IPS-11a (cell line): Measurements from ENCODE around the gene TTBK2.

ENCODE experiments used
- H3K4me3 ChIP-seq: one replicate; pipeline ENCODE4 v1.5.1; 2013; ENCODE audit warnings: low read depth, low read length, control low read depth

TTBK2 gene

GRCh38 chr15:42832576-42832975 is 88.0 kb downstream of the TTBK2 start:
- H3K4me3 ChIP-seq = no peak overlapping the region

- no peak overlapping the region for H3K4me3 ChIP-seq
Observed at GRCh38 chr15:42826251-42826890, 94.2 kb downstream of the TTBK2 start.

- no peak overlapping the region for H3K4me3 ChIP-seq
Observed at GRCh38 chr15:42825599-42825998, 95.0 kb downstream of the TTBK2 start.

- H3K4me3 ChIP-seq = no peak overlapping the region
Observed at GRCh38 chr15:42820811-42821210, 99.8 kb downstream of the TTBK2 start.

- H3K4me3 ChIP-seq = no peak overlapping the region
Observed at GRCh38 chr15:42819786-42820185, 100.8 kb downstream of the TTBK2 start.

- no peak overlapping the region for H3K4me3 ChIP-seq
Observed at GRCh38 chr15:42811433-42811832, 109.1 kb downstream of the TTBK2 start.

GRCh38 chr15:42808913-42809312 is 111.7 kb downstream of the TTBK2 start:
- no peak overlapping the region for H3K4me3 ChIP-seq

GRCh38 chr15:42805266-42805665 is 115.3 kb downstream of the TTBK2 start:
- H3K4me3 ChIP-seq = no peak overlapping the region

- no peak overlapping the region for H3K4me3 ChIP-seq
Observed at GRCh38 chr15:42804739-42805138, 115.8 kb downstream of the TTBK2 start.

GRCh38 chr15:42803436-42803835 is 117.1 kb downstream of the TTBK2 start:
- H3K4me3 ChIP-seq = no peak overlapping the region

- H3K4me3 ChIP-seq = no peak overlapping the region
Observed at GRCh38 chr15:42802168-42802567, 118.4 kb downstream of the TTBK2 start.

GRCh38 chr15:42800731-42801474 is 119.7 kb downstream of the TTBK2 start:
- H3K4me3 ChIP-seq = no peak overlapping the region

- no peak overlapping the region for H3K4me3 ChIP-seq
Observed at GRCh38 chr15:42798802-42799201, 121.8 kb downstream of the TTBK2 start.

- H3K4me3 ChIP-seq = no peak overlapping the region
Observed at GRCh38 chr15:42796955-42797782, 123.4 kb downstream of the TTBK2 start.

GRCh38 chr15:42788725-42789124 is 131.9 kb downstream of the TTBK2 start:
- H3K4me3 ChIP-seq = no peak overlapping the region

GRCh38 chr15:42786978-42787377 is 133.6 kb downstream of the TTBK2 start:
- no peak overlapping the region for H3K4me3 ChIP-seq

GRCh38 chr15:42785569-42785968 is 135.0 kb downstream of the TTBK2 start:
- H3K4me3 ChIP-seq = no peak overlapping the region

GRCh38 chr15:42784705-42785104 is 135.9 kb downstream of the TTBK2 start:
- H3K4me3 ChIP-seq = no peak overlapping the region

GRCh38 chr15:42782716-42783115 is 137.9 kb downstream of the TTBK2 start:
- H3K4me3 ChIP-seq = no peak overlapping the region

GRCh38 chr15:42775416-42775815 is 145.2 kb downstream of the TTBK2 start:
- H3K4me3 ChIP-seq = no peak overlapping the region

- no peak overlapping the region for H3K4me3 ChIP-seq
Observed at GRCh38 chr15:42772901-42773300, 147.7 kb downstream of the TTBK2 start.

GRCh38 chr15:42772144-42772543 is 148.4 kb downstream of the TTBK2 start:
- no peak overlapping the region for H3K4me3 ChIP-seq
